CD8-positive, alpha-beta memory T cell (primary cell): ENCODE results near the gene HAPLN1. TPM values are rescaled to one million over a fixed set of nuclear protein-coding genes. Genes with fewer than 3 reads are reported as not detected.

Source experiments
- CTCF ChIA-PET: fragments of 350-600 bp; sonication (Branson Sonifier 250); formaldehyde crosslinking; loops from one replicate; lab custom pipeline; 2021; ENCODE audit warnings: antibody characterized with exemption; lab: Charles Lee
- POLR2A ChIA-PET: fragments of 350-600 bp; sonication (Branson Sonifier 250); formaldehyde crosslinking; loops from one replicate; lab custom pipeline; 2021; ENCODE audit warnings: antibody characterized with exemption; lab: Charles Lee
- DNase-seq, 5 donors: peaks; one replicate each; pipeline versions ENCODE4 v3.0.0 to v3.0.0-alpha.2; 2020 to 2022; ENCODE audit warnings: mixed read lengths in 1 of 5
- H3K27ac ChIP-seq: one replicate; pipeline ENCODE4 v1.7.0; 2013; ENCODE audit warnings: low read depth, mild to moderate bottlenecking, low read length, moderate library complexity
- H3K27me3 ChIP-seq: 2 replicates; pipeline ENCODE4 v1.7.0; 2013; ENCODE audit warnings: low read length, mild to moderate bottlenecking; ENCODE audit not compliant: insufficient read depth, poor library complexity, severe bottlenecking
- H3K36me3 ChIP-seq: 2 replicates; pipeline ENCODE4 v1.7.0; 2013; ENCODE audit warnings: mild to moderate bottlenecking, low read length, moderate library complexity; ENCODE audit not compliant: insufficient read depth
- H3K4me1 ChIP-seq: 2 replicates; pipeline ENCODE4 v1.7.0; 2013; ENCODE audit warnings: mild to moderate bottlenecking, low read length, moderate library complexity; ENCODE audit not compliant: insufficient read depth
- H3K4me3 ChIP-seq: 2 replicates; pipeline ENCODE4 v1.7.0; 2013; ENCODE audit warnings: mild to moderate bottlenecking, low read length
- H3K9me3 ChIP-seq: 2 replicates; pipeline ENCODE4 v1.7.0; 2013; ENCODE audit warnings: mild to moderate bottlenecking, low read length
- H3K27ac Mint-ChIP-seq, 8 donors: one replicate each; pipeline ENCODE4 v1.8.0; 2020 to 2021; ENCODE audit warnings: mixed read lengths in 8 of 8, mild to moderate bottlenecking in 6 of 8, inconsistent platforms in 3 of 8, moderate library complexity in 3 of 8
- H3K27me3 Mint-ChIP-seq, 2 donors: one replicate each; pipeline ENCODE4 v1.8.0; 2020 to 2021; ENCODE audit warnings: mixed read lengths in 2 of 2, mild to moderate bottlenecking in 1 of 2, moderate library complexity in 1 of 2
- H3K36me3 Mint-ChIP-seq, 3 donors: one replicate each; pipeline ENCODE4 v1.8.0; 2020 to 2021; ENCODE audit warnings: mixed read lengths in 3 of 3, inconsistent platforms in 1 of 3, mild to moderate bottlenecking in 1 of 3
- H3K4me1 Mint-ChIP-seq, 3 donors: one replicate each; pipeline ENCODE4 v1.8.0; 2020 to 2021; ENCODE audit warnings: mixed read lengths in 3 of 3, inconsistent platforms in 1 of 3, mild to moderate bottlenecking in 1 of 3
- H3K4me3 Mint-ChIP-seq, 7 donors: one replicate each; pipeline ENCODE4 v1.8.0; 2020 to 2021; ENCODE audit warnings: mixed read lengths in 7 of 7, mild to moderate bottlenecking in 6 of 7, moderate library complexity in 4 of 7, inconsistent platforms in 2 of 7
- H3K9me3 Mint-ChIP-seq, 5 donors: one replicate each; pipeline ENCODE4 v1.8.0; 2020 to 2022; ENCODE audit warnings: mixed read lengths in 5 of 5, mild to moderate bottlenecking in 3 of 5, moderate library complexity in 2 of 5, inconsistent platforms in 1 of 5
- polyA plus RNA-seq: library from polyadenylated mRNA; unstranded; fragments of 300-500 nt; fragmentation: Illumina TruSeq; gene quantifications from one replicate; pipeline ENCODE4 v1.2.3, GENCODE V29; 2021
- total RNA-seq, 2 experiments: library from RNA; stranded (reverse); gene quantifications; one replicate each; pipeline ENCODE4 v1.2.3, GENCODE V29; 2021

Gene HAPLN1
- total and polyA plus RNA-seq, 3 experiments from 2014 or later = not detected

- H3K4me3 Mint-ChIP-seq = no peak overlapping the region
- Histone ChIP-seq H3K4me3 (no peak overlapping the region), H3K27ac (no peak overlapping the region), H3K36me3 (no peaks in the 10 kb centered on the region), H3K27me3 (no peaks in the 10 kb centered on the region), H3K9me3 (no peaks in the 10 kb centered on the region), H3K4me1 (no peaks in the 10 kb centered on the region)
- H3K27ac Mint-ChIP-seq = no peak overlapping the region
- H3K36me3 Mint-ChIP-seq = no peaks in the 10 kb centered on the region
- peaks cover 0 to 3% (median 0%) of the 10 kb centered on the region in 5 donors for H3K9me3 Mint-ChIP-seq
- POLR2A ChIA-PET = no interaction called here
- H3K27me3 Mint-ChIP-seq = peaks cover 0 to 2% of the 10 kb centered on the region in 2 donors
- CTCF ChIA-PET = interaction anchor here (0.6 kb wide), 1 partner anchor 17 kb away, joined by 3 read pairs; no protein-coding TSS in a partner anchor
- H3K4me1 Mint-ChIP-seq = no peaks in the 10 kb centered on the region
- no peak for DNase-seq
Observed at GRCh38 chr5:83688281-83688680, 32.4 kb downstream of the HAPLN1 start.

DNA sequence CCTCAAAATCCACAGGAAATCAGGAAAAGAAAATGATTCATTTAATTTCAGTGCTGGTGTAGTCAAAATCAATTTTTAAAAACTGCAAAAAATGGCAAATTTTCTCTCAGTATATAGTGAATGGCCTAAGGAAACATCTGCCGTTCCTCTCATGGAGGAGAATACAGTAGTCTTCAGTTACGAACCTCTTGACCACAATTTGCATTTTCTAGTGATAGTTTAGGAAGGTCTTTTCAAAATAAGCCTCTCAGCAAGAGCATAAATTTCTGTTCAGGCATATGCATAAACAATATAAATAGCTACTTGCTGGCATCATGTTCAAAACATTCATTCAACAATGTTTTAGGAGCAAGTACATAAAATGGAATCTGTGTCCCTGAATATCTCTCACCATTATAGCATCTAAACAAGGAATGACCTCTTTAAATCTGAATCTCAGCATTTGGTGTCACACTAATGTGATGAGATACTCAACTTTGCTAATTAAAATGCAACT is 33.5 kb downstream of the HAPLN1 start:
- H3K27ac Mint-ChIP-seq = no peak overlapping the region
- H3K27me3 ChIP-seq = no peaks in the 10 kb centered on the region
- no peak overlapping the region for H3K27ac ChIP-seq
- H3K9me3 ChIP-seq = no peaks in the 10 kb centered on the region
- H3K4me3 ChIP-seq = no peak overlapping the region
- H3K36me3 ChIP-seq = no peaks in the 10 kb centered on the region
- DNase-seq = no peak
- H3K4me1 Mint-ChIP-seq = no peaks in the 10 kb centered on the region
- ChIA-PET CTCF (no interaction called here), POLR2A (no interaction called here)
- no peak overlapping the region for H3K4me3 Mint-ChIP-seq
- no peaks in the 10 kb centered on the region for H3K36me3 Mint-ChIP-seq
- no peaks in the 10 kb centered on the region for H3K4me1 ChIP-seq
- H3K9me3 Mint-ChIP-seq = peaks cover 0 to 3% (median 0%) of the 10 kb centered on the region in 5 donors
- peaks cover 0 to 2% of the 10 kb centered on the region in 2 donors for H3K27me3 Mint-ChIP-seq

GRCh38 chr5:83686251-83686650 is 34.4 kb downstream of the HAPLN1 start:
- no peak overlapping the region for H3K4me3 ChIP-seq
- no peaks in the 10 kb centered on the region for H3K27me3 ChIP-seq
- no peaks in the 10 kb centered on the region for H3K9me3 ChIP-seq
- H3K4me1 ChIP-seq = no peaks in the 10 kb centered on the region
- POLR2A ChIA-PET = no interaction called here
- Mint-ChIP-seq H3K9me3 (peaks cover 0 to 3% (median 0%) of the 10 kb centered on the region in 5 donors), H3K4me1 (no peaks in the 10 kb centered on the region), H3K36me3 (no peaks in the 10 kb centered on the region), H3K4me3 (no peak overlapping the region), H3K27ac (no peak overlapping the region), H3K27me3 (peaks cover 0 to 2% of the 10 kb centered on the region in 2 donors)
- no peak for DNase-seq
- CTCF ChIA-PET = no interaction called here
- H3K36me3 ChIP-seq = no peaks in the 10 kb centered on the region
- H3K27ac ChIP-seq = no peak overlapping the region

GRCh38 chr5:83683836-83684235 is 36.8 kb downstream of the HAPLN1 start:
- no peaks in the 10 kb centered on the region for H3K36me3 Mint-ChIP-seq
- Histone ChIP-seq H3K9me3 (no peaks in the 10 kb centered on the region), H3K27me3 (no peaks in the 10 kb centered on the region), H3K27ac (no peak overlapping the region), H3K4me3 (no peak overlapping the region), H3K4me1 (no peaks in the 10 kb centered on the region), H3K36me3 (no peaks in the 10 kb centered on the region)
- no peak overlapping the region for H3K27ac Mint-ChIP-seq
- H3K4me1 Mint-ChIP-seq = no peaks in the 10 kb centered on the region
- DNase-seq = no peak
- no peak overlapping the region for H3K4me3 Mint-ChIP-seq
- peaks cover 0 to 3% (median 0%) of the 10 kb centered on the region in 5 donors for H3K9me3 Mint-ChIP-seq
- CTCF ChIA-PET = no interaction called here
- POLR2A ChIA-PET = no interaction called here
- peaks cover 0 to 1% of the 10 kb centered on the region in 2 donors for H3K27me3 Mint-ChIP-seq

GRCh38 chr5:83672646-83673045 is 48.0 kb downstream of the HAPLN1 start:
- no peak for DNase-seq
- H3K27ac Mint-ChIP-seq = no peak overlapping the region
- CTCF ChIA-PET = no interaction called here
- no peaks in the 10 kb centered on the region for H3K36me3 ChIP-seq
- H3K9me3 Mint-ChIP-seq = peaks cover 0 to 3% (median 0%) of the 10 kb centered on the region in 5 donors
- H3K4me3 ChIP-seq = no peak overlapping the region
- no peaks in the 10 kb centered on the region for H3K27me3 ChIP-seq
- H3K36me3 Mint-ChIP-seq = no peaks in the 10 kb centered on the region
- no peak overlapping the region for H3K27ac ChIP-seq
- H3K9me3 ChIP-seq = no peaks in the 10 kb centered on the region
- no peaks in the 10 kb centered on the region for H3K4me1 ChIP-seq
- H3K27me3 Mint-ChIP-seq = peaks cover 3% of the 10 kb centered on the region in 2 donors
- no peaks in the 10 kb centered on the region for H3K4me1 Mint-ChIP-seq
- POLR2A ChIA-PET = no interaction called here
- H3K4me3 Mint-ChIP-seq = no peak overlapping the region

GRCh38 chr5:83672158-83672557 is 48.5 kb downstream of the HAPLN1 start:
- Mint-ChIP-seq H3K9me3 (peaks cover 0 to 3% (median 0%) of the 10 kb centered on the region in 5 donors), H3K27me3 (peaks cover 3% of the 10 kb centered on the region in 2 donors), H3K4me1 (no peaks in the 10 kb centered on the region), H3K4me3 (no peak overlapping the region), H3K36me3 (no peaks in the 10 kb centered on the region), H3K27ac (no peak overlapping the region)
- ChIA-PET POLR2A (no interaction called here), CTCF (no interaction called here)
- no peak for DNase-seq
- Histone ChIP-seq H3K27ac (no peak overlapping the region), H3K9me3 (no peaks in the 10 kb centered on the region), H3K4me3 (no peak overlapping the region), H3K36me3 (no peaks in the 10 kb centered on the region), H3K27me3 (no peaks in the 10 kb centered on the region), H3K4me1 (no peaks in the 10 kb centered on the region)

DNA sequence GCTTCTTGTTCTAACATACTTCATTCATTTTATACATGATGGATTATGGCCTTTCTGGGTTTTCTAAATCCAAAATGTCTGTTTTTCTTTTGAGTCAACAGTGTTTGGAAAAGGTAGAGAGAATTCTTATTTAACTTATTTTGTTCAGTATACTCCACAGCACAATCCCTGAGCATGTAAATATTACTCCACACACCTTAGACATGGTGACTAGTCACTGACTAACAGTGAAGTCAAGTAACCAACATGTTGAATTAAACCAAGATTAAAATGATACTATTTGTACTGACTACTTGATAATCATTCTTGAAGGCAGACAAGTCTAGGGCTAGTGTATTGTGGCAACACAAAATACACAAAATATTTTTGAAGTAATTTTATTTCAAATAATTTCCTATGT is 55.0 kb downstream of the HAPLN1 start:
- Histone ChIP-seq H3K27ac (no peak overlapping the region), H3K4me1 (no peaks in the 10 kb centered on the region), H3K36me3 (no peaks in the 10 kb centered on the region), H3K4me3 (no peak overlapping the region), H3K27me3 (no peaks in the 10 kb centered on the region), H3K9me3 (no peaks in the 10 kb centered on the region)
- Mint-ChIP-seq H3K4me3 (no peak overlapping the region), H3K4me1 (no peaks in the 10 kb centered on the region), H3K36me3 (no peaks in the 10 kb centered on the region), H3K27me3 (peaks cover 3 to 6% of the 10 kb centered on the region in 2 donors), H3K27ac (no peak overlapping the region), H3K9me3 (peaks cover 0 to 3% (median 0%) of the 10 kb centered on the region in 5 donors)
- no peak for DNase-seq
- POLR2A ChIA-PET = no interaction called here
- CTCF ChIA-PET = no interaction called here

GRCh38 chr5:83662558-83662957 is 58.1 kb downstream of the HAPLN1 start:
- ChIA-PET CTCF (no interaction called here), POLR2A (no interaction called here)
- Mint-ChIP-seq H3K27me3 (peaks cover 0 to 3% of the 10 kb centered on the region in 2 donors), H3K36me3 (no peaks in the 10 kb centered on the region), H3K4me3 (no peak overlapping the region), H3K4me1 (no peaks in the 10 kb centered on the region), H3K27ac (no peak overlapping the region), H3K9me3 (peaks cover 0 to 3% (median 0%) of the 10 kb centered on the region in 5 donors)
- no peak overlapping the region for H3K27ac ChIP-seq
- no peaks in the 10 kb centered on the region for H3K27me3 ChIP-seq
- DNase-seq = no peak
- H3K4me1 ChIP-seq = no peaks in the 10 kb centered on the region
- H3K9me3 ChIP-seq = no peaks in the 10 kb centered on the region
- H3K36me3 ChIP-seq = no peaks in the 10 kb centered on the region
- H3K4me3 ChIP-seq = no peak overlapping the region
